Embryonic facial prominence (tissue), 1 donor: ENCODE data around the gene DOCK3.
"Not testable (repeated sequence)": the region's sequence is repeated elsewhere in the genome, so short reads cannot be mapped to it uniquely, and the experiment has no call there.

Experiments used
- DNase-seq: peaks from one replicate; pipeline ENCODE4 v3.0.0-alpha.2; 2016; ENCODE audit errors: extremely low spot score

DOCK3 gene

DNA sequence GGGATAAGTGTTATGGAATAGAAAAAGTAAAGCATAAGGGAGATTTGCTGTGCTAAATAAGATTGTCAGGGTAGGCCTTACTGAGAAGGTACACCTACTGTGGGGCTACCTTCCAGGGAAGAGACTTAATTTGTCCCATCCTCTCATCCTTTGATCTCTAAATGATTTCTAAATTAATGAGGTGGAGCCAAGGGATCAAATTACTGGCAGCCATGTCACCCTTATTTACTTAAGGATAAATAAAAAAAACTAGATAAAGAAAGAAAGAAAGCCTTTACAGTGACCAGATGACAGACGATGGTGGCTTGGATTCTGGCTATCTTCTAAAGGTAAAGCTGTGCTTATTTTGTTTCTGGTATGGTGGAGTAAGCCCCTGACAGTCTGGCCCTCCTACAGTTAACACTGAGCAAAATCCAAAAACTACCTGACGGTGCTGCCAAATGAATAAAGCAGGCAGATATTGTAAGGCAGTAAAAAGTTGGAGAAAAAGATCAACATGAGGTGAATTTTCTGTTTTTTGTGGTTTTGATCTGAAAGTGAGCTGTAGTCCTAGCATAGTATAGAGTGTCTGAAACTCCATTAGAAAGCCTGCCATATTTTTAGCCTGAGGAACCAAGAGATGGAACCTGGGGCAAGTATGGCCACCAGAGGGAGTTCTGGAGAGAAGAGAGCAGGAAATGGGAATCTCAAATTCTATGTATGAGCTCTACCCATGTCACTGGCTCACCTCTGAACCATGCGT is 425.2 kb downstream of the DOCK3 start:
- no peak for DNase-seq

DNA sequence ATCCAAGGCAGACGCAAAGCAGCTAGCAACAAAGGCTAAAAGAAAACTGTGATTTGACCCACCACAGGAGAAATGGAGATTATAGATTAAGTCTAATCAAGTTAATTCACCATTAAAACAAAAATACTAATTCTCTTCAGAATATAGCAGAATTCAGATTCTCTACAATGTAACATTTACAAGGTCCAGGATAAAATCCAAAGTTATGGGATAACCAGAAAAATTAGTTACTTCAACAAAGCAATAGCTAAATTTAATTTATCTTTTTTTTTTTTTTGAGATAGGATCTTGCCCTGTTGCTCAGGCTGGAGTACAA is 425.8 kb downstream of the DOCK3 start:
- no peak for DNase-seq

DNA sequence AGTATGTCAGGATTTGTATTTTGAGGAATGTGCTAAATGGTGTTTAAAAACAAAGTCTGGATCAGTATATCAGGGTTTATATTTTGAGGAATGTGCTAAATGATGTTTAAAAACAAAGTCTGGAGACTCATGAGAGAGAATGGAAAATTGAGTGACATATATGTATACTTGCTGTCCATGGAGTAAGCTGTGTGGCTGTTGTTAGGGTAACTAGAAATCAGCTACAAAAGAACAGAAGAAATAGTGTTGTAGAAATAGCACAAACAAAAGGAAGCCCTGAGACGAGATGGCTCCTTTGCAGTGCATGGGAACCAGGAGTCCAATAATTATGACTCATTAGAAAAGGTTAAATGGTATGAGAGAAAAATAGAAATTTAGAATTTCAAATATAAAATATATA is 427.7 kb downstream of the DOCK3 start:
- DNase-seq: no peak

DNA sequence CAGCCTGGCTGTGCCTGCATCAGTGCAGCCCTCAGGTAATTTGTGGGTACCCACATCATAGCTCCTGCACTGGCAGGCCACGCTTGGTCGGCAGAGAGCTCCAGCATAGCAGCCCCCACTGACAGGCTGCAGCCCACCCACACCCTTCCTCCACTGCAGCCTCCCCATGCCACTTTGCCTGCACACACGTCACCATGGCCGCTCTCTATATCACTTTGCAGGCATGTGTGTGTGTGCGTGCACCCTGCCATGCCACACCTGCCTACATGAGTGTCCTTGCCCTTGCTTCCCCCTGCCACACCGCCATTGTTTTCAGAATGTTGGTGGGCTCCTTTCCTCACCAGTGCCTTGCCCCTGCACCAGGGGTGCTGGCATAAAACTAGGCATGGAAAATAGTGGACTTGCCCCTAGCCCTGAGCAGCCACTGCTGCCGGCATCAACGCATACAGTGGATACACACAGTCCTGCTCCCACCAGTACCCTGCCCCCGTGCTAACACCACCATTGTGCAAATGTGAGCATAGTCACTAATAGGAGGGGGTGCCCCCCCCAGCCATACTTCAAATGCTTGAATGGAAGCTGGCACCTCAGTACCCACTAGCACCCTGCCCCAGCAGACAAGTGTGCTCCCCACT is 431.6 kb downstream of the DOCK3 start:
- DNase-seq: no peak

DNA sequence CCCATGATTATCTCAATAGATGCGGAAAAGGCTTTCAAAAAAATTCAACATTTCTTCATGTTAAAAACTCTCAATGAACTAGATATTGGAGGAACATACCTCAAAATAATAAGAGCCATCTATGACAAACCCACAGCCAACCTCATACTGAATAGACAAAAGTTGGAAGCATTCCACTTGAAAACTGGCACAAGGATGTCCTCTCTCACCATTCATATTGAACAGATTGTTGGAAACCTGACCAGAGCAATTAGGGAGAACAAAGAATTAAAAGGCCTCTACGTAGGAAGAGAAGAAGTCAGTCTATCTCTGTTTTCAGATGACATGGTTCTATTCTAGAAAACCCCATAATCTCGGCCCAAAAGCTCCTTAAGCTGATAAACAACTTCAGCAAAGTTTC is 435.9 kb downstream of the DOCK3 start:
- no peak for DNase-seq

DNA sequence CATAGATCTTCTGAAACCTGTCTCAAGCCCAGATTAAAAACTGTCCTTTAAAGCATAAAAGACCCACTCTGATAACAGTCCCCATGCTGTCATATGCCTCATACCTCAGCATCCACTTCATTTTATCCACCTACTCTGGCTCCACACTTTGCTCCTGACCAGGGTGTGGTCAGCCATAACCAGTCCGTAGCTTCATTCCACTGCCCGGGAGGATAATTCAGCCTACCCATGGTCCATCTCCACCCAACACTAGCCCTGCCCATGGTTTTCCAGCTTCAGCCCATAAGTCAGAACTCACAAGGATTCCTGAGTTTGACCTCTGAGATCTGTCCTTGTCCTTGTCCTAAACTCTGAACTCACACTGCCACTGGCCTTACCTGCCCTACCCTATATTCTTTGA is 448.2 kb downstream of the DOCK3 start:
- DNase-seq: no peak

DNA sequence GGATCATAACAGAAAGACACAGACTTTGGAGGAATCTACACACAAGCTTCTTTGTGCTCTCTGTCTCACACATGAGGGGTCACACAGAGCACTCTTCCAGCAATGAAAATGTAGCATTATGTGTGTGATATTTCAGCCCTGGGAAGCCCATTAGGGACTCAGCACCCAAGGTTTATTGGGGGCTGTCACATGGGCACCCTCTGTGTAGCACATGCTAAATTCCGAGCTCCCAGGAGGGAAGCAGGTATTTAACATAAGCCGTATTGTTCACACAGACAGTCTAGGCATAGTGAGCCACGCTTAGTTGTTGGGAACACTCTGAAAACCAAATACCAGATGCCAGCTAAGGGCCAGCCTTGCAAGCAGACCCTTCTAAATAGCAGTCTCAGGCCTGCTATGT is 448.8 kb downstream of the DOCK3 start:
- DNase-seq: no peak

DNA sequence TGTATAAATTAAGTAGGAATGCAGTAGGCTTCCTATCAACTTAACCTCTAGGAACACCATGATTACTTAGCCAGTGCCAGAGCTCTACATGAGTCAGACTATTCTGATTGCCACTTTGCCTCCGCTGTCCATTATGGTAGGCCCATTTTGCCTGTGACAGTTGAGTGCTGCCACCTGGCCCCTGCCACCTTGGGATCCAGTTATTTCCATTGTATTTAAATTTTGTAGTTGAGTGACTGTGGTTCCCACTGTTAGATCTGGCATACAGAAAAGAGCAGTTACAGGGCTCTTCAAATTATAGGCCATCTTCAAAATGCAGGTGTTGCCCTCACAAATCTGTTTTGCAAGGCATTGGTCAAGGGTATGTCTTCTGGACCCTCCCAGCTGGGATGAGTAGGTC is 456.9 kb downstream of the DOCK3 start:
- not testable (repeated sequence) for DNase-seq

DNA sequence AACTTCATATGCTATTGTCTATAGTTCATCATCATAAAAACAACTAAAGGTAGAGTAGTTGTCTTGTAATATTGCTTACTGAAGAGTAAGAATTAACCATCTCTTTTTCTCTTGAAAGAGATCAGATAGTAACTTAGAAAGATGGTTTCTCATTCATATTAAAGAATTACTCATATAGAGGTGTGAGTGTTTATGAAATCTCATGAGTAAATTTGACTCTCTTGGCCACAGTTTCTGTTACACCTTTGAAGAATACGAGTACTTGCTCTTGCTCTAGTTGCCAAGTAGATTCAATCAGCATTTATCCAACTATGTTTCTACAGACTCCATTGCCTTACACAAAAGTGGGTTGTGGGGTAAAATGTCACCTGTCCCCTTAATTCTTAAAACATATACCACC is 463.0 kb downstream of the DOCK3 start:
- no peak for DNase-seq

DNA sequence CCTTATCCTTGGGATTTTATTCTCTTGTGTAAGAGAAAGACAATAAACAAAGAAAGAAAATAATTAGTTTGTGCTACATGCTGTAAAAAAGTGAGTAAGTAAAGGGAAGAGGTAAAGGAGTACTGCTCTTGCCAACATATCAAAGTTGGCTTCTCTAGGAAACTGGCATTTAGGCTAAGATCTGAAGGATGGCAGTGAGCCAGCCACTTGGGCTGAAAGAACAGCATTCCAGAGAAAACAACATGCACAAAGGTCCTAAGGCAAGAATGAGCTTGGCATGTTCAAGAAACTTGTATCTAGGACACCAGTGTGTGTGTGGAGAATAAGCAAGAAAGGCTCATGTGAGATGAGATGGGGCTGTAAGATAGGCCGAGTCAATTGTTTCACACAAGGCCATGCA is 464.9 kb downstream of the DOCK3 start:
- no peak for DNase-seq

DNA sequence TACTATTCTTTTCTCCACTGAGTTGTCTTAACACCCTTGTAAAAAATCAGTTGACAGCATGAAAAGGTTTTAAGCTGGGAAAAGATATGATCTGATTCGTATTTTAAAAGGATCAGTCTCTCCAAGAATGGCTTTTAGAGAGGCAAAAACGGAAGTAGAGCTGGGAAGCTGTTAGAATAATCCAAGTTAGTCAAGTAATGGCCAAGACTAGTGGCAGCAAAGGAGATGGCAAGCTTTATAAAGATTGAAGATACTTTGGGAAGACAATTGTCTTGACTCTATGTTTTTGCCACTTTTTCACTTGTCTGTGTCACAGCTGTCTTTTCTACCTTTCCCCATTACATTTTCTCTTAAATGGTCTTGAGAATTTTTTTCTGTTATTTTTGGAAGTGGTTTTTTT is 466.8 kb downstream of the DOCK3 start:
- no peak for DNase-seq

DNA sequence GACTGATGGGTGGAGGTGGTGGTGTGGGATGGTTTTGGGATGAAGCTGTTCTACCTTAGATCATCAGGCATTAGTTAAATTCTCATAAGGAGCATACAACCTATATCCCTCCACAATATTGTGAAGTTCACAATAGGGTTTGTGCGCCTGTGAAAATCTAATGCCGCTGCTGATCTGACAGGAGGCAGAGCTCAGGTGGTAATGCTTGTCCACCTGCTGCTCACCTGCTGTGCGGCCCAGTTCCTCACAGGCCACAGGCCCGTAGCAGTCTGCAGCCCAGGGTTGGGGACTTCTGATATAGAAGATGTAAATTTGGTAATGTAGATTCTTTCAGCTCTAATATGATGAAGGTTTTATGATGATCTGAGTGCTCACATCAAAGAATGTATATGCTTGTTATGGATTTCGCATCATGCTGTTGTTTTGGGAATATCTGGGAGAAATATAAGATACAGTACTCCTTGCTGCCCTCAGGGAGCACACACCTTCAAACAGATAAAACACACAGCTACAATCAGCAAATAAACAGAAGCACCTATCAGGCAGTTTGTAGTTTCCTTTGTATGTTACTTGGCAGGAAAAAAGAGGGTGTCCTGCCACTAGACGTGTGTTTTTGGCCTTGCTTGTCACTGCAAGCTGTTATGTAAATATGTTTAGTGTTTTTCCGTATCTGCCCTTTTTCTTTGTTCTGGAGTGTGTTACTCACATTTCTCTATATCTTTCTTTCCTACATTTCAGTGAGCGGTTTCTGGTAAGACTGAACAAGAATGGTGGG is 471.3 kb downstream of the DOCK3 start:
- DNase-seq: no peak

DNA sequence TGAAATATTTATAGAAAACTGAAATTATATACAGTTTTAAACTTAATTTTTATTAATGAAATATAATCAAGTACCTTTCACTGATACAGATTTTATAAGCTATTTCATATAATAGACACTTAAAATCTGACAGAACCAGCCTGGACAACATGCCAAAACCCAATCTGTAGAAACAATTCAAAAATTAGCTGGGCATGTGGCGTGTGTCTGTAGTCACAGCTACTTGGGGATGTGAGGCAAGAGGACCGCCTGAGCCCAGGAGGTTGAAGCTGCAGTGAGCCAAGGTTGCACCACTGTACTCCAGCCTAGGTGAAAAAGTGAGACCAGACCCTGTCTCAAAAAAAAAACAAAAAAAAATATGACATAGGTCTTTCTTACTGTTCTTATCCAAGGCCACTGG is 472.1 kb downstream of the DOCK3 start:
- DNase-seq: no peak

DNA sequence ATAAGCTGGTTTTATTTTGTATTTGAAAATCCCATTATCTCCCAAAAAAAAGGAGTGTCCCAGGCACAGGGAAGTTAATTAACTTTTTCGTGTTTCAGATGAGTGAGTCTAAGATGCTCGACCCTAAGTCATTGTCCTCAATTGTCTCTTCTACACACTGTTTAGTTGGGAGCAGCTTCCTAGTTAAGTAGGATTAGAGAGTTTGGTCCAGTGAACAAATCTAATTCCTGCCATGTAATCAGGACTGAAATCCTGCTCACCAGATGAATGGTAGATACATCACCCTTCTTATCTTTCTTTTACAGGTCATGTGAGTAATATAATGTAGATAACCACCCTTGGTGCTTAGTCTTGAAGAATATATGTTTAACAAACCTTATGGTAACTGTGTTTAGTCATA is 481.4 kb downstream of the DOCK3 start:
- DNase-seq: no peak

DNA sequence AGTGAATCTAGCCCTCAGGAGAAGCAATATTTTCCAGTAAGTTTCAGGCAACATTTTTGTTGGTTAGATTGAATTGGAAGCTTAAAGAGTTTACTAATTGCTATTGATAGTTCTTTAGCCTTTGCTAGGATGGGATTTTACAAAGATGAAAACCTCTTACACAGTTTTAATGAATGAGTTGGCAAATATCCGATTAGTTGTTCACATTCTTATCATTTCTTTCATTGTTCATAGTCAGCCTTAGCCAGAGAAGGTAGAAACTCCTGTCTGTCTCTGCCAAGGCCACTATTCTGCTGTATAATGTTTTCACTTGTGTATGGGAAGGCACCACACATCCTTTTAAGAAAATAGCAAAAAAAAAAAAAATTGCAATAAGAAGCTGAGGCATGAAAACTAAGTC is 488.3 kb downstream of the DOCK3 start:
- DNase-seq: no peak

DNA sequence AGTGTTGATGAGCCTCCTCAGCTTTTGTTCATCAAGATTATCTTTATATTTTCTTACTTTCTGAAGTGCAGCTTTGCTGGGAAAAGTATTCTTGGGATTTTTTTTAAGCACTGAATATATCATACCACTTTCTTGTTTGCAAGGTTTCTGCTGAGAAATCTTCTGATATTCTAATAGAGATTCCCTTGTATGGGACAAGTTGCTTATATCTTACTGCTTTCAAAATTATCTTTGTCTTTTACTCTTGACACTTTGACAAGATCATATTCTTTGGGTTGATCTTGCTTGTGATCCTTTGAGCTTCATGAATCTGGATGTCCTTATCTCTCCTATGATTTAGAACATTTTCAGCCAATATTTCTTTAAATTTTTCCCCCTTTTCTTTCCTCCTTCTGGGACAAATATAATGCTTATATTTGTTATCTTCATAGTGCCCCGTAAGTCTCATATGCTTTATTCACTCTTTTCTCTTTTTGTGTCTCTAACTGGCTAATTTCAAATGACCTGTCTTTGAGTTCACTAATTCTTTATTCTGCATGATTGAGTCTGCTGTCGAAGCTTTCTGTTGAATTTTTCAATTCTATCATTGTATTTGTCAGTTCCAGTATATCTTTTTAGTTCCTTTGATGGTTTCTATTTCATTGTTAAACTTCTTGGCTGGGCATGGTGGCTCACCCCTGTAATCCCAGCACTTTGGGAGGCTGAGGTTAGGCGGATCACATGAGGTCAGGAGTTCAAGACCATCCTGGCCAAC is 499.0 kb downstream of the DOCK3 start:
- DNase-seq: no peak

DNA sequence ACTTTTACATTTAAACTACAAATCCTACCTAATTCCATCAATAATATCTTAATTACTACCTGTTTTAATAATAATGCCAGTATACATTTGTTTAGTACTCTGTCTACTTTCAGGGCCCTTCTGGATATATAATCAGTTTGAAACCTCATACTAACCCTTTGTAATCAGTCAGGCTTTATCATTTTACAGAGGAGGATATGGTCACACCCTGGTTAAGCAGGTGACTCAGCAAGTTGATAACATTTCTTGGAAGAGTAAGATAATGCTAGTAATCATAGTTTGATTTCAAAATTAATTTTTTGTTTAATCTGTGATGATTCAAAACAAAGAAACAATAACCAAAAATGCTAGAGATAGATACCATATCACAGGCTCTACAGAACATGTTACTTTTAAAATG is 502.2 kb downstream of the DOCK3 start:
- no peak for DNase-seq

DNA sequence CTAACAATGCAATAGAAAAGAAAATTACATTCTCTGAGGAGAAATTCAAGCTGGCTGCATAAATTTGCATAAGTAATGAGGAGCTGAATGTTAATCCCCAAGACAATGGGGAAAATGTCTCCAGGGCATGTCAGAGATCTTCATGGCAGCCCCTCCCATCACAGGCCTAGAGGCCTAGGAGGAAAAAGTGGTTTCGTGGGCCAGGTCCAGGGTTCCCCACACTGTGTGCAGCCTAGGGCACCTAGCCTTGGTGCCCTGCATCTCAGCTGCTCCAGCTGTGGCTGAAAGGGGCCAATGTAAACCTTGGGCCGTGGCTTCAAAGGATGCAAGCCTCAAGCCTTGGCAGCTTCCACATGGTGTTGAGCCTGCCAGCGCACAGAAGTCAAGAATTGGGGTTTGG is 511.7 kb downstream of the DOCK3 start:
- not testable (repeated sequence) for DNase-seq

DNA sequence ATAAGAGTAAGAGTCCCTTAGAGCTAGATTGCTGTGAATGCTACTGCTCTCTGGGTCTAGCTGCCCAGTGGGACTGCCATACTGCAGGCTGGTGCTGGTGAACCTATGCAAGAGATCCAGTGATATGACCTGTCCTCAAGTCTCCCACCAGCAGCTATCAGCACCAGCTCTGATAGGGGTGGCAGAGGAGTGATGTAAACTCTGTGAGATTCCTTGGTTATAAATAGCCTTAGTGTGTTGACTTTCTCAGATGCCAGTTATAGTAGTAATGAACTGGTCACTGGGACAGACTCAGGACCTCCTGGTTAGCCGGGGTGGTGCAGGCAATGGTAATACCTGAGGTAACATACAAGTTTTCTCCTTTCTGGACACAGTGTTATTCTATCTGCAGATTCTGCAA is 515.5 kb downstream of the DOCK3 start:
- DNase-seq: no peak

DNA sequence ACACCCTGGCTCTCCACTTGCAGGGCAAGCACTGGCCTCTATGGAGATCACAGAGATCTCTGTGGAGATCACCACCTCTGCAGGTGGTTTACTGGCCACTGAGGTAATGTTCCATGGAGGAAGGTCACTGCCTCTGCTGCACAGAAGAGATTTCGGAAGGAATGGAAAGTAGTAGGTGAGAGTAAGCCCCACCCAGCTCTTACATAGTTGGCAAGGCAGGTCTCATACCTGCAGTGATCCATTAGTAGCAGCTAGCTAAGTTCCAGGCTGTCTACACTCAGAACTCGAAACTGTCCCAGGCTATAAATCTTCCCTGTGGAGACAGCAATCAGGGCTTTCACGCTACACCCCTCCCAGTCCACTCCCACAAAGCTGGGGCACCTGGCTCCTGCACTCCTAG is 516.1 kb downstream of the DOCK3 start:
- DNase-seq: no peak

DNA sequence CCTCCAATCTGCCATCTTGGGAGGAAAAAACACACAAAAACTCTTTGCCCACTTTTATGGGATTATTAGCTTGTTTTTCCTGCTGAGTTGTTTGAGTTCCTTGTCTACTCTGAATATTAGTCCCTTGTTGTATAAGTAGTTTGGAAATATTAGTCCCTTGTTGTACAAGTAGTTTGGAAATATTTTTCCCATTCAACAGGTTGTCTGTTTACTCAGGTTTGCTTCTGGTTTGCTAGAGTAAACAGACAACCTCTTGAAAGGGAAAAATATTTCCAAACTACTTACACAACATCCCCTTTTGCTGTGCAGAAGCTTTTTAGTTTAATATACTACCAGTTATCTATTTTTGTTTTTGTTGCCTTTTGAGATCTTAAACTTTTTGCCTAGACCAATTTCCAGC is 517.0 kb downstream of the DOCK3 start:
- DNase-seq: no peak

DNA sequence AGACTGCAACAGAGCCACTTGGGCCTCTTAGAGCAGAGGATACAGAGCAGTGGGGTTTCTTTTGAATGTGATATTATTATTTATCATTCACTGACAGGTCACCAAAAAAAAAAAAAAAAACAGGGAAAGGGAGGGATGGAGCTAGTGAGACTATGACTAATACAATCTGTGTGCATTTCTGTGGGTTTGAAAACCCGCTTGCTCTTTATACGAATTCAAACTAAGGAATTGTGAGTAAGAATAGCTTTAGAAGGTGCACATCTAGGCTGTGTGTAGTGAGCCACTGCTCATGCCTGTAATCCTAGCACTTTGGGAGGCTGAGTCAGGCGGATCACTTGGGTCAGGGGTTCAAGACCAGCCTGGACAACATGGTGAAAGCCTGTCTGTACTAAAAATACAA is 523.8 kb downstream of the DOCK3 start:
- no peak for DNase-seq

DNA sequence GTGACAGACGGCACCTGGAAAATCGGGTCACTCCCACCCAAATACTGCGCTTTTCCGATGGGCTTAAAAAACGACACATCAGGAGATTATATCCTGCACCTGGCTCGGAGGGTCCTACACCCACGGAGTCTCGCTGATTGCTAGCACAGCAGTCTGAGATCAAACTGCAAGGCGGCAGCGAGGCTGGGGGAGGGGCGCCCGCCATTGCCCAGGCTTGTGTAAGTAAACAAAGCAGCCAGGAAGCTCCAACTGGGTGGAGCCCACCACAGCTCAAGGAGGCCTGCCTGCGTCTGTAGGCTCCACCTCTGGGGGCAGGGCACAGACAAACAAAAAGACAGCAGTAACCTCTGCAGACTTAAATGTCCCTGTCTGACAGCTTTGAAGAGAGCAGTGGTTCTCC is 524.6 kb downstream of the DOCK3 start:
- DNase-seq: not testable (repeated sequence)
